ENCODE measurements around the gene VKORC1L1.
"Not testable (repeated sequence)": the region's sequence is repeated elsewhere in the genome, so short reads cannot be mapped to it uniquely, and the experiment has no call there.

The VKORC1L1 gene

GRCh38 chr7:65872776-65873581 is at the start of gene VKORC1L1:
VKORC1L1 (plus strand) TSS chr7:65873074; CDS start chr7:65873372, 298 bp downstream.
- H3K9me3 Mint-ChIP-seq, result no peaks in the 10 kb centered on the region
- peak; percentile 98 for ATAC-seq
- H3K4me3 Mint-ChIP-seq, result peak within 1 kb of the TSS; percentile 86
- no peaks in the 10 kb centered on the region for H3K36me3 Mint-ChIP-seq
- peaks cover 20% of the 10 kb centered on the region for H3K4me1 Mint-ChIP-seq
- peak within 1 kb of the TSS; percentile 80 for H3K27ac Mint-ChIP-seq
- H3K27me3 Mint-ChIP-seq, result no peaks in the 10 kb centered on the region

- Mint-ChIP-seq H3K4me3 (no peak overlapping the region), H3K36me3 (peaks cover 17% of the 10 kb centered on the region), H3K27me3 (no peaks in the 10 kb centered on the region), H3K27ac (no peak overlapping the region), H3K4me1 (no peaks in the 10 kb centered on the region), H3K9me3 (no peaks in the 10 kb centered on the region)
- no peak for ATAC-seq
These were observed 45.5 kb upstream of the VKORC1L1 start for GRCh38 chr7:65827366-65827765.

DNA sequence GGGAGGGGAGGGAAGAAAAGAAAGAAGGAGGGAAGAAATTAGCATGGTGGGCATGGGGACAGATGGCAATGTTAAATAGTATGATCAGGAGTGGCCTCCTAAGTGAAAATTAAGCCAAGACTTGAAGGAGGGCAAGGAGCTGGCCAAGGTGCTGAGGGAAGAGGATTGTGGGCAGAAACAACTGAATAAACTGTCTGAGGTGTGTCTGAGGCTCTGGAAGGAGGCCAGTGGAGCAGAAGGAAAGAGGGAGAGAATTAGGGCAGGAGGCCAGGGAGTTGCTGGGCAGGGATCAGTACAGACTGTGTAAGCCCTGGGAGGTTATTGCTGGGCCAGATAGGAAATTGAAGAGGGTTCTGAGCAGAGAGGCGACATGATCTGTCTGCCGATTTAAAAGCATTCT is 40.6 kb upstream of the VKORC1L1 start:
- H3K4me1 Mint-ChIP-seq, result peaks cover 5% of the 10 kb centered on the region
- H3K36me3 Mint-ChIP-seq, result peaks cover 11% of the 10 kb centered on the region
- peaks cover 3% of the 10 kb centered on the region for H3K9me3 Mint-ChIP-seq
- no peaks in the 10 kb centered on the region for H3K27me3 Mint-ChIP-seq
- H3K4me3 Mint-ChIP-seq, result no peak overlapping the region
- ATAC-seq, result no peak
- no peak overlapping the region for H3K27ac Mint-ChIP-seq

- H3K36me3 Mint-ChIP-seq, result peaks cover 23% of the 10 kb centered on the region
- not testable (repeated sequence) for H3K4me3 Mint-ChIP-seq, ATAC-seq, H3K4me1 Mint-ChIP-seq, H3K27me3 Mint-ChIP-seq, H3K9me3 Mint-ChIP-seq, H3K27ac Mint-ChIP-seq
These were observed 36.2 kb upstream of the VKORC1L1 start for GRCh38 chr7:65836684-65837083.

DNA sequence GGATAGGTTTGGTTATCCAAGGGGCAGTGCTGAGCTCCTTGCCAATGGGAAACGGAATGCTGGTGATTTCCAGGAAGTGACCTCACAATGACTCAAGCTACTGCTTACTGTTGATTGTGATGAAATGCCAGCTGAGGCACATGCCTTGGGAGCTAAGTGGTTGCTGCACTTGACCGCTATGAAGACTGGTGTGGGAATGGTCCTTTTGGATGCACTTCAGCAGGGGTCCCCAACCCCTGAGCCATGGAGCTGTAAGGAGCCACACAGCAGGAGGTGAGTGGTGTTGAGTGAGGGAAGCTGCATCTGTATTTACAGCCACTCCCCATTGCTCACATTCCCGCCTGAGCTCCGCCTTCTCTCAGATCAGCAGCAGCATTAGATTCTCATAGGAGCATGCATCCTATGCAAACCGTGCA is 35.3 kb upstream of the VKORC1L1 start:
- not testable (repeated sequence) for ATAC-seq, H3K9me3 Mint-ChIP-seq, H3K4me3 Mint-ChIP-seq, H3K27ac Mint-ChIP-seq, H3K4me1 Mint-ChIP-seq, H3K27me3 Mint-ChIP-seq
- H3K36me3 Mint-ChIP-seq, result peaks cover 17% of the 10 kb centered on the region

- Mint-ChIP-seq H3K27me3 (no peaks in the 10 kb centered on the region), H3K9me3 (peaks cover 3% of the 10 kb centered on the region), H3K4me3 (no peak overlapping the region), H3K4me1 (peaks cover 5% of the 10 kb centered on the region), H3K27ac (no peak overlapping the region), H3K36me3 (peaks cover 17% of the 10 kb centered on the region)
- no peak for ATAC-seq
These were observed 33.0 kb upstream of the VKORC1L1 start for GRCh38 chr7:65839846-65840245.

DNA sequence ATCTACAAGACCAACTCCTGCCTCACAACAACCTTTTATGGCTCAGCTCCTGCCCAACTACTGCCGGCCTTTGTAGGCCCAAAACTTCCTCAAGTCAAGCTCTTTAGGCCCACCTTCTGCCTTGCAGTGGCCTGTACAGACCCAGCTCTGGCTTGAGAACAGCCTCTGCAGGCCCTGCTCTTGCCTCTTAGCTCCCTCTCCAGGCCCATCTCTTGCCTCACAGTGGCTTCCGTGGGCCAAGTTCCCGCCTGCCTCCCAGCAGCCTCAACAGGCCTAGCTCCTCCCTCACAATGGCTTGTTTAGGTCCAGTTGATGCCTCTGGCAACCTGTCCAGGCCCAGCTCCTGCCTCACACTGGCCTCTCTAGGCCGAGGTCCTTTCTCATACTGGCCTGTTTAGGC is 32.4 kb upstream of the VKORC1L1 start:
- H3K9me3 Mint-ChIP-seq, result peaks cover 3% of the 10 kb centered on the region
- ATAC-seq, result no peak
- H3K4me1 Mint-ChIP-seq, result peaks cover 2% of the 10 kb centered on the region
- H3K36me3 Mint-ChIP-seq, result peaks cover 17% of the 10 kb centered on the region
- no peak overlapping the region for H3K27ac Mint-ChIP-seq
- no peak overlapping the region for H3K4me3 Mint-ChIP-seq
- H3K27me3 Mint-ChIP-seq, result no peaks in the 10 kb centered on the region

DNA sequence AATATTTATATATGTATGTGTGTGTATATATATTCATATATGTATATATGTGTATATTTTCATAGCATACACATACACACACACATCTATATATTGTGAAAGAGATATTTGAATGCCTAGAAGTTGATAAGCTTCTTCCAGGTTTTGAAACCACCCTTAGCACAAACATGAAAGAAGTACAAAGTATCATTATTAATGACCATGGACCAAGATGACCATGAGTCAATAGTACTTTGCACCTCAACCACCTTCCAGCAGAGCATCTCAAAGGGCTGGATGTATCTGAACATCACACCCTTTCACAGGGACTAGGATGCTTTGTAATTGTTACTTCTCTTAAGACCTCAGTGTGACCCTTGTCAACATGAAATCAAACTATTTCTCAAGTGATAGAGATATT is 29.3 kb upstream of the VKORC1L1 start:
- not testable (repeated sequence) for H3K4me3 Mint-ChIP-seq, H3K9me3 Mint-ChIP-seq, ATAC-seq, H3K27ac Mint-ChIP-seq, H3K4me1 Mint-ChIP-seq, H3K27me3 Mint-ChIP-seq
- peaks cover 11% of the 10 kb centered on the region for H3K36me3 Mint-ChIP-seq

DNA sequence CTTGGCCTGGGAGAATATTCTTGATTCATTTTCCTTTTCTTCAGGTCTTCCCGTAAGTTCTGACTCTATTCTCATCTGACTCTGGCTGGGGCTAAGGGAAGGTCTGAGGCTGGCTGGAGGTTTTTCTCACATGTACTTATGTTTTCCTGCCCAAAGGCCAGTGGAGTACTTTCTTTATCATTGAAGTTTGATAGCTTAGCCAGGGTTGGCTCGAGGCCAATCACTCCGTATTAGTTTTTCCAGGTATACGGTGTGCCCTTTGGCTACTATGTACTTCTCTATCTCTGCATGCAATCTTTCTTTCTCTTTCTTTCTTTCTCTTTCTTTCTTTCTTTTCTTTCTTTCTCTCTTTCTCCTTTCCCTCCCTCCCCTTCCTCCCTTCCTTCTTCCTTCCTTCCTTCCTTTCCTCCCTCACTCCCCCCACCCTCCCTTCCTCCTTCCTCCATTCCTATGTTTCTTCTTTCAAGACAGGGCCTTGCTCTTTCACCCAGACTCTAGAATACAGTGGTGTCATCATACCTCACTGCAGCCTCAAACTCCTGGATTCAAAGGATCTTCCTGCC is 26.8 kb upstream of the VKORC1L1 start:
- H3K4me1 Mint-ChIP-seq, result no peaks in the 10 kb centered on the region
- H3K27me3 Mint-ChIP-seq, result no peaks in the 10 kb centered on the region
- no peak overlapping the region for H3K4me3 Mint-ChIP-seq
- no peak for ATAC-seq
- no peak overlapping the region for H3K27ac Mint-ChIP-seq
- no peaks in the 10 kb centered on the region for H3K9me3 Mint-ChIP-seq
- no peaks in the 10 kb centered on the region for H3K36me3 Mint-ChIP-seq

- ATAC-seq, H3K4me3 Mint-ChIP-seq, H3K9me3 Mint-ChIP-seq, H3K27ac Mint-ChIP-seq, H3K4me1 Mint-ChIP-seq, H3K36me3 Mint-ChIP-seq: not testable (repeated sequence)
- H3K27me3 Mint-ChIP-seq, result peaks cover 11% of the 10 kb centered on the region
These were observed 19.4 kb upstream of the VKORC1L1 start for GRCh38 chr7:65853426-65853825.

DNA sequence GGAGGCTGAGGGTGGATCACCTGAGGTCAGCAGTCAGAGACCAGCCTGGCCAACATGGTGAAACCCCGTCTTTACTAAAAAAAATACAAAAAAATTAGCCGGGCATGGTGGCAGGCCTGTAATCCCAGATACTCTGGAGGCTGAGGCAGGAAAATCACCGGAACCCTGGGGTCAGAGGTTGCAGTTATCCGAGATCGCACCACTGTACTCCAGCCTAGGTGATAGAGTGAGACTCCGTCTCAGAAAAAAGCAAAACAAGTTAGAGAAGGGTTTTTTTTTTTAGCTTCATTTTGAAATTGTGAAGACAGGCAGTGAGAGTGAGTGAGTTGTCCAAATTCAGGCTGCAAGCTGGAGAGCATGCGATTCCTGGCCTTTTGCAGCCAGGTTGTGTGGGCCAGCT is 19.0 kb upstream of the VKORC1L1 start:
- not testable (repeated sequence) for H3K27ac Mint-ChIP-seq, H3K36me3 Mint-ChIP-seq, H3K4me3 Mint-ChIP-seq, ATAC-seq, H3K9me3 Mint-ChIP-seq, H3K4me1 Mint-ChIP-seq
- H3K27me3 Mint-ChIP-seq, result peaks cover 11% of the 10 kb centered on the region

- ATAC-seq, H3K36me3 Mint-ChIP-seq, H3K4me3 Mint-ChIP-seq, H3K4me1 Mint-ChIP-seq, H3K9me3 Mint-ChIP-seq, H3K27ac Mint-ChIP-seq: not testable (repeated sequence)
- peaks cover 11% of the 10 kb centered on the region for H3K27me3 Mint-ChIP-seq
These were observed 15.5 kb upstream of the VKORC1L1 start for GRCh38 chr7:65857321-65857894.

DNA sequence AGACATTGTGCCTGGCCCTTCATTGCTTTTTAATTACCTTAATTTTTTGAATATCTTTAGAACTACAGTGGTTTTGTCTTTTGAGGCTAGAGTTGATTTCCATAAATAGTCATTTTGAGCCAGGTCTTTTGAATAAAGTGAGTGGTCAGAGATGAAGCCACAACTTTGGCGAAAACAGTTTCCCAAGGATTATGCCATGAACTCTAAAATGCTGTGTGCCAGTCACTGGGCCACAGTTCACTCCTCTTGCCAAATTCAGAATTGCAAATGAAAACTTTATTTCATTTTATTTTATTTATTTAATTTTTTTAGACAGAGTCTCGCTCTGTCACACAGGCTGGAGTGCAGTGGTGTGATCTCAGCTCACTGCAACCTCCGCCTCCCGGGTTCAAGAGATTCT is 14.2 kb upstream of the VKORC1L1 start:
- not testable (repeated sequence) for H3K4me3 Mint-ChIP-seq, H3K36me3 Mint-ChIP-seq, ATAC-seq, H3K4me1 Mint-ChIP-seq, H3K27ac Mint-ChIP-seq, H3K9me3 Mint-ChIP-seq
- H3K27me3 Mint-ChIP-seq, result peaks cover 11% of the 10 kb centered on the region

- not testable (repeated sequence) for ATAC-seq, H3K9me3 Mint-ChIP-seq, H3K4me1 Mint-ChIP-seq, H3K36me3 Mint-ChIP-seq, H3K4me3 Mint-ChIP-seq, H3K27ac Mint-ChIP-seq, H3K27me3 Mint-ChIP-seq
These were observed 6.6 kb upstream of the VKORC1L1 start for GRCh38 chr7:65866244-65866643.

- H3K9me3 Mint-ChIP-seq, H3K36me3 Mint-ChIP-seq, H3K27me3 Mint-ChIP-seq, H3K4me3 Mint-ChIP-seq, H3K27ac Mint-ChIP-seq, ATAC-seq: not testable (repeated sequence)
- peaks cover 11% of the 10 kb centered on the region for H3K4me1 Mint-ChIP-seq
These were observed 5.2 kb upstream of the VKORC1L1 start for GRCh38 chr7:65867681-65868080.

- not testable (repeated sequence) for H3K27me3 Mint-ChIP-seq, H3K27ac Mint-ChIP-seq, H3K9me3 Mint-ChIP-seq, ATAC-seq, H3K4me3 Mint-ChIP-seq, H3K36me3 Mint-ChIP-seq
- H3K4me1 Mint-ChIP-seq, result peaks cover 19% of the 10 kb centered on the region
These were observed 3.6 kb upstream of the VKORC1L1 start for GRCh38 chr7:65869312-65869711.

Measured in stimulated activated memory B cell treated with anti-CD40 and anti-IgM and Interleukin-4, amounts not matched to agents 10 μg/mL and 1 μg/mL and 100 μg/mL, for 72 hours (primary cell).